Neutrophil (primary cell): ENCODE data around the gene AKT3.

ENCODE experiments used
- H3K27ac ChIP-seq: fragments of 200-600 bp; sonication (generic); 2 replicates; pipeline ENCODE4 v1.5.1; 2016; ENCODE audit warnings: mild to moderate bottlenecking, moderate library complexity
- H3K27me3 ChIP-seq: fragments of 200-600 bp; sonication (generic); 2 replicates; pipeline ENCODE4 v1.6.0; 2016; ENCODE audit warnings: mild to moderate bottlenecking
- H3K36me3 ChIP-seq: fragments of 200-600 bp; sonication (generic); 2 replicates; pipeline ENCODE4 v1.5.1; 2017
- H3K4me1 ChIP-seq, 2 experiments: fragments of 200-600 bp in 1 of 2; sonication (generic) in 1 of 2; 1 replicate in 1 of 2; 2 replicates in 1 of 2; pipeline versions ENCODE4 v1.5.1 to v1.6.1; 2013 to 2016; ENCODE audit warnings: low read depth in 1 of 2, low read length in 1 of 2, mild to moderate bottlenecking in 1 of 2, moderate library complexity in 1 of 2; ENCODE audit not compliant: control insufficient read depth in 1 of 2, insufficient read depth in 1 of 2
- H3K4me3 ChIP-seq, 2 experiments: fragments of 200-600 bp in 1 of 2; sonication (generic) in 1 of 2; 1 replicate in 1 of 2; 2 replicates in 1 of 2; pipeline ENCODE4 v1.5.1; 2013 to 2016; ENCODE audit warnings: low read depth in 1 of 2, low read length in 1 of 2, mild to moderate bottlenecking in 1 of 2, moderate library complexity in 1 of 2
- H3K9me3 ChIP-seq: fragments of 200-600 bp; sonication (generic); 2 replicates; pipeline ENCODE4 v1.5.1; 2016
- CTCF ChIP-seq: fragments of 200-600 bp; sonication (generic); IDR thresholded peaks from 2 replicates; pipeline ENCODE4 v1.5.1; 2016; ENCODE audit warnings: antibody characterized with exemption

Gene AKT3

GRCh38 chr1:243499711-243500110 is 350.3 kb downstream of the AKT3 start:
- Histone ChIP-seq H3K27me3 (no peaks in the 10 kb centered on the region), H3K27ac (no peak overlapping the region), H3K4me3 (no peak overlapping the region), H3K4me1 (peaks cover 12 to 19% of the 10 kb centered on the region in 2 experiments), H3K36me3 (no peaks in the 10 kb centered on the region), H3K9me3 (no peaks in the 10 kb centered on the region)
- no peak for TF ChIP-seq CTCF

- Histone ChIP-seq H3K36me3 (no peaks in the 10 kb centered on the region), H3K27me3 (no peaks in the 10 kb centered on the region), H3K4me1 (peaks cover 12 to 19% of the 10 kb centered on the region in 2 experiments), H3K9me3 (no peaks in the 10 kb centered on the region), H3K4me3 (no peak overlapping the region), H3K27ac (no peak overlapping the region)
- TF ChIP-seq CTCF, result no peak
These were observed 350.8 kb downstream of the AKT3 start for GRCh38 chr1:243499248-243499647.

- TF ChIP-seq CTCF, result no peak
- Histone ChIP-seq H3K4me1 (peaks cover 12 to 19% of the 10 kb centered on the region in 2 experiments), H3K4me3 (no peak overlapping the region), H3K27ac (no peak overlapping the region), H3K9me3 (no peaks in the 10 kb centered on the region), H3K36me3 (no peaks in the 10 kb centered on the region), H3K27me3 (no peaks in the 10 kb centered on the region)
These were observed 351.9 kb downstream of the AKT3 start for GRCh38 chr1:243497939-243498681.

GRCh38 chr1:243496806-243497205 is 353.2 kb downstream of the AKT3 start:
- no peak for TF ChIP-seq CTCF
- Histone ChIP-seq H3K27me3 (no peaks in the 10 kb centered on the region), H3K36me3 (no peaks in the 10 kb centered on the region), H3K4me1 (peaks cover 12 to 19% of the 10 kb centered on the region in 2 experiments), H3K9me3 (no peaks in the 10 kb centered on the region), H3K27ac (peak overlapping the region; percentile 87), H3K4me3 (peak overlapping the region in 1 of 2 experiments; percentile 53)

- no peak for TF ChIP-seq CTCF
- Histone ChIP-seq H3K27ac (peak overlapping the region; percentile 87), H3K9me3 (no peaks in the 10 kb centered on the region), H3K27me3 (no peaks in the 10 kb centered on the region), H3K4me3 (peak overlapping the region; percentile 26 to 53), H3K36me3 (no peaks in the 10 kb centered on the region), H3K4me1 (peaks cover 12 to 19% of the 10 kb centered on the region in 2 experiments)
These were observed 353.8 kb downstream of the AKT3 start for GRCh38 chr1:243496187-243496646.
